Hippocampal formation (tissue), 2 donors: ENCODE measurements around the gene RPL22.

ENCODE experiments used
- DNase-seq, 2 donors: peaks; one replicate each; lab custom pipeline; 2025; lab: John Stamatoyannopoulos, UW

The RPL22 gene

DNA sequence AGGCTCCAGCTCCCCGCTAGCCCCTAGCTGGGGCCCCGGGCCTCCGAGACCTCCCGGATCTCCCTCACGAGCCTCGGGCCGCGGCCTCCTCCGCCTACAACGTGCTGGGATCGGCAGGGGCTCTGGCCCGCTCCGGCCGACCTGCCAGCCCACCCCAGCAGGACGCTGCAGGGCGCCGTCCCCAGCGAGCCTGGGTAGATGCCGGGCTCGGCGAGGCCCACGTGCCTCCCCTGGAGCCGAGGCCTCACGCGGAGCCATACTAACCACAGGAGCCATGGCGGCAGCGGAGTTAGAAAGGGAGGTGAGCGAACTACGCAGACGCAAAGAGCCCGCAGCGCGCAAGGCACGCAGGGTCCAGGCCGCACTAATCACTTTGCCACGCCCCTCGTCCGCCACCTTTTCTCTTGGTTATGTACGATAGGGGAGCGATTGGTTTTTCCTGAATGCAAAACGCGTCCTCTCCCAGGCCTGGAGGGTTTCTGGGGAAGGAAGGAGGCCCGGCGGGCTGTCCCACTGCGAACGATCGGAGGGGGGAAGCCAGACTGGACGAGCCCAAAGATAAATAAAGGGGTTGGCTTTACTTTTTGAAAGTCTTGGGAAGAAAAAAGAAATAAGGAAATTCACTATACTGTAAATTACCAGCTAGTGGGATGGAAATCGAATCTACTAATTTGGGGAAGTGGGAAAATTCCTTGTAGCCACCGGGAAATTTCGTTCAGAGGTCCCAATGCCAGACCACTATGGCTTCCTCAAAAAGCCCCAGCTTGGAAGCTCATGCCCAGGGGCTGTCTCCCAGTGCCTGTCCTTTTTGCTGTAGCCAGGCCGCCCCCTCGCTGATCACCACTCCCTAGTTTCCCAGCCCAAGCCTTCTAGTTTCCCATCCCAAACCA lies at the start of gene RPL22:
Gene RPL22, minus strand, starts transcription at position 298 of the 890 bp plus-strand sequence. Its CDS starts 22 bp downstream, at position 276.
- peak; percentile 95 to 99 for DNase-seq

- no peak for DNase-seq
Measured at GRCh38 chr1:6248161-6248776, 48.9 kb upstream of the RPL22 start.

GRCh38 chr1:6247651-6248050 lies 48.3 kb upstream of the RPL22 start:
- no peak for DNase-seq

DNA sequence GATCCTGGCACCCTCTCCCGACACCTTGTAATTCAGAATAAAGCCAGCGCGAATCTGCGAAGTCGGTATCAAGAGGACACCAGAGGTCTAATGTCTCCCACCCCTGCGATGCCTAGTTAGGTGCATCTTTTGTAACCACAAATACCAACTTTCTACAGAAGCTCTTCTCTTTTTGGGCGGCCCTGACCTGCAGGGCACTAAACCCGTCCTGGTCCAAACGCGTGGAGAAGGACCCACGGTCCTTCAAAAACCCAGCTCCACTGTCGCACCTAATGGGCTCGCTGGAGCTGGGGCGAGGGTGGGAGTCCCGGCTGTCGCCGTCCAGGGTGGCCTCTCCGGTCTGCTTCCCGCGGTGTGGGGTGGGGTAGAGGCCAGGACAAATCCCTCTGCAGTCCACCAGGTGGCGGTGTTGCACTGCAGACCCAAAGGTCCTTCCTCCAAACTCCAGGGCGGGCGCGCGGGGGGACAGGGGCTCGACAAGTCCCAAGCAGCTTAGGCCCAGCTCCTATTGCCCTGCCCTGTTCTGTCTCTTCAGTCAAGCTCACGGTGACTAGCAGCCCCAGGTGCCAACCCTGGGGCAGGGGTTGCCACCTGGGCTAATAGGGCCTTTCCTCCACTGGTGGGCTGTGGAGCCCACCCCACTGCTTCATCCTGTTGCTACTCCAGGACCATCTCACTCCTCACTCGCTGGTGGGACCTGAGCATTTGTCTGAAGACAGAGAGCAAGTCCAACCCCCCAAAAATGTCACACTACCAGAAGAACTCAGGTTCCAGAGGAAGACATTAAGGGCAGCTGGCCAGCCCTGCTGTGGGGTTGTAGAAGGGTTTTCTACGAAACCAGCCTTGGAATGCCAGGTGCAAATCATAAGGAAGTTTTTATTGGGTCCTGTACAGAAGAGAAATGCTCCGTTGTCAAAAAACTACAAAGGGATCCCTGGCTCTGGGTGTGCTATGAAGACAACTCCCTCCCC lies 47.4 kb upstream of the RPL22 start:
- peak; percentile 37 to 47 for DNase-seq

GRCh38 chr1:6245869-6246496 lies 46.6 kb upstream of the RPL22 start:
- no peak for DNase-seq

DNA sequence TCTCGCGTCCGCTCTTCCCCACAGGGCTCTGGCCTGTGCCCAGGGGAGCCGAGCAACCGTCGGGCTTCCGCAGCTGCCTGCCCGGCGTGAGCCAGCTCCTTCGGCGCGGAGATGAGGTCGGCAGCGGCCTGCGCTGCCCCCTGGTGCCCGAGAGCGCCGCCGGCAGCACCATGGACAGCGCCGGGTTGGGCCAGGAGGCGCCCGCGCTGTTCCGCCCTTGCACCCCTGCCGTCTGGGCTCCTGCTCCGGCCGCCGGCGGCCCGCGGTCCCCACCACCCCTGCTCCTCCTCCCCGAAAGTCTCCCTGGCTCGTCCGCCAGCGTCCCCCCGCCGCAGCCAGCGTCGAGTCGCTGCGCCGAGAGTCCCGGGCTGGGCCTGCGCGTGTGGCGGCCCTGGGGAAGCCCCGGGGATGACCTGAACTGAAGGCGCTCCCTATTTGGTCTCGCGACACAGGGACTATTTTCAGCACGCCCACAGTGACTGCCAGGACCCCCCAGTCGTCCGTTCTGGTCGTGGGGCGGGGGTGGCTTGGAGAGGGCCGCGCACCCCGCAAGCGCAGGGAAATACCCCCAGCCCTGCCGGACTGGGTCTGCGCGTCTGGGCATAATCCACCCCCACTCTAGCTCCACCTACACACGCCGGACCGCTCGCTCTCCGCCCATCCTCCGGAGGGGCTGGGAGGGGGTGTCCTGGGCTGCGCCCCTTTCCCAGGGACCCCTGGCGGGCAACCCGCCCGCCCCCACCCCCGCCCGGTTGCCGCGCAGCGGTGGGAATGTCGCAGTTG lies 45.9 kb upstream of the RPL22 start:
- DNase-seq: peak; percentile 37 to 48

DNA sequence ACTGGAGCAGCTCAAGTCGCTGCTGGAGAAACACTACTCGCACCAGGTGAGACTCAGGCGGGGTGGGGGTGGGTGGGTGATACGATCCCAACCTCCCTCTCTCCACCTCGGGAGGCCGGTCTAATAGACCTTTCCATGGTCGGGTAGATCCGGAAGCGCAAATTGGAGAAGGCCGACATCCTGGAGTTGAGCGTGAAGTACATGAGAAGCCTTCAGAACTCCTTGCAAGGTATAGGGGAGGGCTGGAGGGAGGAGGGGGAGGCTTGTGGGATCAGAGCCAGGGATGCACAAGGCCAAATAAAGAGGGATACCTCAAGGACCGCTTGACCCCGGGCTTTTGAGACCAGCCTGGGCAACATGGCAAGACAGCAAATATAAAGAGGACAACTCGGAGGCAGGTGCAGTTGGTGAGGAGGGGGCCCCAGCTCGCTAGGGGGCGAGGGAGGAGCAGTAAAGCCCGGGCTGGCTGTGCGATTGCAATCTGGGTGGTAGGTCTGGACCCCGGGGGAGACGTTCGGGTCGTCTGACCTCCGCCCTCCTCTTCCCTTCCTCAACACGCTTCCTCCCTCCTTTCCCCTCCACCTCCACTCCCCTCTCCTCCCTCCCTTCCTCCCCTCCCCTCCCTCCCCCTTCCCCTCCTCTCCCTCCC lies 45.1 kb upstream of the RPL22 start:
- DNase-seq: no peak

- no peak for DNase-seq
Measured at GRCh38 chr1:6243993-6244392, 44.6 kb upstream of the RPL22 start, which contains the start of gene HES3. Gene HES3 (plus strand): TSS chr1:6244179. CDS start chr1:6244366, 187 bp downstream.

DNA sequence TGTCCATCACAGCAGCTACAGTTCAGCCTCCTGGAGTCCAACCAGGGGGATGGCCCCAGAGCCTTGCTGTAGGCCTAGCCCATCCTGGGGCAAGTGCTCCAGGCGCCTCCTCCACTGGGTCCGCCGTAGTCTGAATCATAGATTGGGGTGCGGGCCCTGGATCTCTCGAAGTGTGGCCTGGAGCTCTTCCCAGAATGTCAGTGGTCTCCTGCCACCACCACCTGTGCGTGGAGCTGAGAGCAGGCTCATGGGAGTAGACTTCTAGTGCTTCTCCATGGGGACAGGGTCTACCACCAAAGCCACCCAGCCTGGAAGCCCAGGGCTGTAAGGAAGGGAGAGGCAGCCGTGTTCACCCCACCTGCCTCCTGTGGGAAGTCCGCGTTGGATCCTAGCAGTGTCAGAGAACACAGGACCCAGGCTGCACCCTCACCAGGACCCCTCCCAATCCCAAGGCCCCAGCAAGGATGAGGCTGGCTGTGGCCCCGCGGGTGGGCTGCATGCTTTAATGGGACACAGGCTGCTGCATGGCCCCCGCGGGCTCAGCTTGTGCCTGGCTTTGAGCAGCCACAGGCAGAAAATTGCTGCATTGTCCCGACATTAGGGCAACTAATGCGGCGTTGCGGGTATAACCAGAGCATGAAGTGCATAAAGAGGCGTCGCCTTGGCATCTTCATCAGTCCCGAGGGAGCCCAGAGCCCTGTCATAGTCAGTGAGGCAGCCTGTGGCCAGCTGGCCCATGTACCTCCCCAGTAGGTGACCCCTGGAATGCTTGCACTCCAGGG lies 43.8 kb upstream of the RPL22 start:
- DNase-seq: no peak

DNA sequence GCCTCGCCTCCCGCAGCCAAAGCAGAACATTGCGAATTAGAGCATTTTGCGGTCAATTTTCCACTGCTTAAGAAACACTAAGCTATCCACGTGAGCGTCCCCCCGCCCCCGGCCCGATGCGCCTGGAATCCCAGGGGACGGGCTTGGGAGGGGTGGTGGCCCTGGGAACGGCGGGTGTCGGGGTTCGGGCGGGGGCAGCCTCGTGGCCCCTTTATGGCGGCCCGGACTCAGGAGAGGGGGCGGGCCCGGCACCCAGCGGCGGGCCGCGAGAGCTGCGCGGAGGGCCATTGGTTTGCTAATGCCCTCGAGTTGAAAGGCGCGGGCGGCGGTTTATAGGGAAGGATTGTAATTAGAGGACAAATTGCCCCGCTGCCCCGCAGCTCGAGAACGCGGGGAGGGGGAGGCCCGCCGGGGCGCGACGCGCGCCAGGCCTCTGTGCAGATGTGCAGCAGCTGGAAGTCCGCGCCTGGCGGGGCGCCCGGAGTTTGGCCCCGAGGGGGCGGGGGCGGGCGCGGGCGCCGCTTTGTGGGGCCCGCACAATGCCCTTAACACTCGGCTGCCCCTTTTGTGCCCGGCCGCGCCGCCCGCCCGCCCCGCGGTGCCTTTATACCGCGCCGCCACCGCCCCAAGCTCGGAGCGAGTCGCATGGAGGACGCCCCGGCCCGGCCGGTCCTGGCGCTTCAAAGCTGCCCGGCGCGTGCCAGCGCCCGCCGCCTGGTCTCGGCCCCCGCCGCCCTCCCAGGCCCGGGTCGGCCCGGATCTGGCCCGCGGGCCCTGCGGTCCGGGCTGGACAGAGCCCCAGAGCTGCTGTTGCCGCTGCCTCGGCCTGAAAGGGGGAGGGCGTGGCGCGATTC lies 42.7 kb upstream of the RPL22 start:
- no peak for DNase-seq

- DNase-seq: no peak
Measured at GRCh38 chr1:6241107-6241886, 41.9 kb upstream of the RPL22 start.

DNA sequence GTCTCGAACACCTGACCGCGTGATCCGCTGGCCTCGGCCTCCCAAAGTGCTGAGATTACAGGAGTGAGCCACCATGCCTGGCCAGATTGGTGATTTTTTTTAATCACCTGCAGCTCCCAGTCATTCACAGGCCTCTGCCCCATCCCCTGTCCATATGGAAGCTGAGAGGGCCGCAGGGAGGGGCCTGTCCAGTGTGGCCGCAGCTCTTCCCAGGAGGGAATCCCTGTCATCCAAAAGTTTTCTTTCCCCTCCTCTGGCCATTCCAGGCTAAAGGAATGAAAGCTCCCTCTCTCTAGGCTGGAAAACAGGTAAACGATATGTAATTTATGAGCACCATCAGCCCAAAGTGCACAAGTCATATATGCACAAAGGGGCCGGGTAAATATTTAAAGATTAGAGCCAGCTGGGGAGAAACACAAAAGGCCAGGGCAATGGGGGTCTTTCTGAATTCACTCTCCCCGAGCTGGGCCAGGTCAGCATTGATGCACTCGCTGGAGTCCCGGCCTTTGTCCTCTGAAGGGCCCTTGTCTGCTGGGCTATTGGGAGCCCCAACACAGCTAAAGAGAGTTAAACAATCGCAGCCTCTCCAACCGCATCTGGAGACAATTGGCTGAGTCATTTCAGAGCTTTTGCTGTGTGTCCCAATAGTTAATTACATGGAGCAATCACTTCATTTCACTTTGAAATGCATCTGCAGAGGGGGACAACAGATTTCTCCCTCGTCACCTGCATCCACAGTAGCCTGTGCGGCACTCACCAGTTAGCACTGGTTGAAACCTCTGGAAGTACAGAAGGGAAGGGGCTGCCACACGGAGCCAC lies 40.8 kb upstream of the RPL22 start:
- DNase-seq: no peak

- DNase-seq: no peak
Measured at GRCh38 chr1:6239213-6239752, 39.9 kb upstream of the RPL22 start.

DNA sequence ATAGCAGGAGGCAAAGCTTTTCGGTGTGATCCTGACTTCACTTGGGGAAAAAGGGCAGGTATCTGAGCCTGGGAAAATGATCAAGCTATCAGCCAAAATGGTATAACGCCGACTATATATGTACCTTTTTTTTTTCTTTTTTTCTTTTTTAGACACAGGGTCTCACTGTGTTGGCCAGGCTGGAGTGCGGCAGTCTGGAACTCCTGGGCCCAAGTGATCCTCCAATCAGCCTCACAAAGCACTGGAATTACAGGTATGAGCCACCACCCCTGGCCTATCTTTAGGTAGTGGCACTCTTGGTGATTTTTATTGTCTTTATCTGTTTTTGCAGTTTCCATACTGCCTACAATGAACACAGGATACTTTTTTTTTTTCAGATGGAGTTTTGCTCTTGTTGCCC lies 37.7 kb upstream of the RPL22 start:
- no peak for DNase-seq

GRCh38 chr1:6235296-6235677 lies 35.9 kb upstream of the RPL22 start:
- no peak for DNase-seq

DNA sequence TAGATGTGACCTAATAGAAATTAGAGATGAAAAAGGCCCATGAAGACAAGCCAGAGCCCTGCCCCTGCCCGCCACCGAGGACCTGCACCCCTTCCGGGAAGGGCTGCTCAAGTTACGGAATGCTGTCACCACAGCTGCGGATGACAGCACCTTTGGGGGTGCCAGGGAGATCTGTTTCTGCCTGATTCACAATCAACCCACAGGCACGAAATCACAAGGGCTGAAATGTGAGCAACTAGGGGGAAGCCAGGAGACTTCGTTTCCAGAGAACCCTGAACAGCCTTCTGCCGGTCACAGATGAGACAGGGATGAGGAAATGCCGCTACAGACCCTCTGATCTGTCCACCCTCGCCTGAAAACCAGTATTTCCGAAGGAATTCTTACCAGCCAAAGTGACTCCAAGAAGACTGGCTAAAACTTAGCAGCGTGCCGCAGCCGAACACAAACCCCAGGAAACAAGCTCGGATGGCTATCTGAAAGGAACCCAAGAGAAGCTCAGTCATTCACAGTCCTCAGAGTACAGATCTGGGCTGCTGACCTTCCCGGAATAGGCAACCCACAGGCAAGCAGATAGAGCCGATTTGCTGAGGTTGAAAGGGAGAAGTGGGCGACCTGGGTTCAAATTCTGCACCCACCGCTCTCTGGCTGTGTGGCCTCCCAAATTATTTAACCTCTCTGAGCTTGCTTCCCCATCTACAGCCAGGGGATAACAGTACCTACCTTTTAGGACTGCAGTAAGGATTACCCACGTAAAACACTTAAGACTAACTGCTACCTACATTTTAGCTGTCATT lies 35.3 kb upstream of the RPL22 start:
- DNase-seq: no peak
